ENCODE results near the gene DIAPH1. TPM values are rescaled to one million over a fixed set of nuclear protein-coding genes. Genes with fewer than 3 reads are reported as not detected.

DIAPH1 gene
- total RNA-seq, 1 experiment from 2014 or later: 142 TPM

GRCh38 chr5:141655020-141655419 lies 36.2 kb upstream of the DIAPH1 start:
- no peak for DNase-seq (ENCODE audit: low read depth, low spot score)
- intact Hi-C loops (cut with micrococcal nuclease): no loop called here

More at GRCh38 chr5:141655020-141655419, 36.2 kb upstream of the DIAPH1 start:
- Histone ChIP-seq H3K4me3 (replicated peaks in 1 of 2; ENCODE audit: low read depth in 1 of 2, low read length in 2 of 2) (no peak overlapping the region), H3K9ac (ENCODE audit: low read length) (no peak overlapping the region), H3K9me2 (ENCODE audit: insufficient read depth) (no peaks in the 10 kb centered on the region), H3K9me3 (ENCODE audit: control insufficient read depth in 1 of 2, insufficient read depth in 1 of 2, low read depth in 1 of 2, low read length in 2 of 2) (no peaks in the 10 kb centered on the region), H3K4me2 (ENCODE audit: low read length) (no peak overlapping the region), H3K36me3 (ENCODE audit: control insufficient read depth in 1 of 2, insufficient read depth in 2 of 2, low read length in 2 of 2) (no peaks in the 10 kb centered on the region), H3K27me3 (ENCODE audit: insufficient read depth, low read length) (no peaks in the 10 kb centered on the region), H3K27ac (ENCODE audit: low read depth, low read length) (no peak overlapping the region), H3K79me2 (ENCODE audit: insufficient read depth, low read length) (no peaks in the 10 kb centered on the region), H4K20me1 (ENCODE audit: insufficient read depth) (no peaks in the 10 kb centered on the region), H2AFZ (ENCODE audit: low read depth, low read length, poor library complexity, severe bottlenecking) (no peak overlapping the region), H3K4me1 (ENCODE audit: control insufficient read depth in 1 of 2, insufficient read depth in 2 of 2, low read length in 2 of 2) (peaks cover 0 to 32% of the 10 kb centered on the region in 2 experiments; a peak in 2 of 4 replicates)
- no TSS peak for BruUV-seq (replicated peaks)
- ChIA-PET POLR2A (no interaction called here), CTCF (no interaction called here), RAD21 (ENCODE audit: low non-redundant PET in 1 of 2, low total read pairs in 2 of 2, uncharacterized antibody in 2 of 2, unreplicated experiment in 2 of 2) (no interaction called here)
- TF ChIP-seq ZNF274 (IDR thresholded peaks at IDR 0.05; ENCODE audit: low read depth, low read length) (no peak), SIN3A (IDR thresholded peaks at IDR 0.05; ENCODE audit: low read depth) (no peak), RAD21 (IDR thresholded peaks at IDR 0.05; ENCODE audit: low read depth) (no peak), EZH2 (IDR thresholded peaks at IDR 0.05) (no peak), CEBPB (IDR thresholded peaks at IDR 0.05; ENCODE audit: low read depth) (no peak), POLR2AphosphoS5 (IDR thresholded peaks at IDR 0.05; ENCODE audit: low read depth, low read length) (no peak), SRF (IDR thresholded peaks at IDR 0.05; ENCODE audit: low read depth) (no peak)
- TF ChIP-seq, protein P1, sequence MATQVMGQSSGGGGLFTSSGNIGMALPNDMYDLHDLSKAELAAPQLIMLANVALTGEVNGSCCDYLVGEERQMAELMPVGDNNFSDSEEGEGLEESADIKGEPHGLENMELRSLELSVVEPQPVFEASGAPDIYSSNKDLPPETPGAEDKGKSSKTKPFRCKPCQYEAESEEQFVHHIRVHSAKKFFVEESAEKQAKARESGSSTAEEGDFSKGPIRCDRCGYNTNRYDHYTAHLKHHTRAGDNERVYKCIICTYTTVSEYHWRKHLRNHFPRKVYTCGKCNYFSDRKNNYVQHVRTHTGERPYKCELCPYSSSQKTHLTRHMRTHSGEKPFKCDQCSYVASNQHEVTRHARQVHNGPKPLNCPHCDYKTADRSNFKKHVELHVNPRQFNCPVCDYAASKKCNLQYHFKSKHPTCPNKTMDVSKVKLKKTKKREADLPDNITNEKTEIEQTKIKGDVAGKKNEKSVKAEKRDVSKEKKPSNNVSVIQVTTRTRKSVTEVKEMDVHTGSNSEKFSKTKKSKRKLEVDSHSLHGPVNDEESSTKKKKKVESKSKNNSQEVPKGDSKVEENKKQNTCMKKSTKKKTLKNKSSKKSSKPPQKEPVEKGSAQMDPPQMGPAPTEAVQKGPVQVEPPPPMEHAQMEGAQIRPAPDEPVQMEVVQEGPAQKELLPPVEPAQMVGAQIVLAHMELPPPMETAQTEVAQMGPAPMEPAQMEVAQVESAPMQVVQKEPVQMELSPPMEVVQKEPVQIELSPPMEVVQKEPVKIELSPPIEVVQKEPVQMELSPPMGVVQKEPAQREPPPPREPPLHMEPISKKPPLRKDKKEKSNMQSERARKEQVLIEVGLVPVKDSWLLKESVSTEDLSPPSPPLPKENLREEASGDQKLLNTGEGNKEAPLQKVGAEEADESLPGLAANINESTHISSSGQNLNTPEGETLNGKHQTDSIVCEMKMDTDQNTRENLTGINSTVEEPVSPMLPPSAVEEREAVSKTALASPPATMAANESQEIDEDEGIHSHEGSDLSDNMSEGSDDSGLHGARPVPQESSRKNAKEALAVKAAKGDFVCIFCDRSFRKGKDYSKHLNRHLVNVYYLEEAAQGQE (IDR thresholded peaks at IDR 0.05; ENCODE audit: low read depth): no peak
- ATAC-seq: no peak

All from HCT116 (cell line).